GM18909 (cell line): ENCODE results near the gene HLA-DPB1.
"Not testable (repeated sequence)": the region's sequence is repeated elsewhere in the genome, so short reads cannot be mapped to it uniquely, and the experiment has no call there.

ENCODE experiments used
- ATAC-seq: cut with Tn5 transposase; IDR thresholded peaks from one replicate; pipeline ENCODE4 v1.9.1; 2021; ENCODE audit warnings: mild to moderate bottlenecking; ENCODE audit not compliant: unreplicated experiment, poor library complexity

The HLA-DPB1 gene

GRCh38 chr6:33075568-33076405 is at the start of gene HLA-DPB1:
Gene HLA-DPB1, plus strand, starts transcription at chr6:33075990. Its CDS starts 52 bp downstream, at chr6:33076042.
- peak; percentile 74 for ATAC-seq

GRCh38 chr6:33028220-33028849 is 47.5 kb upstream of the HLA-DPB1 start:
- no peak for ATAC-seq

GRCh38 chr6:33029328-33030184 is 46.2 kb upstream of the HLA-DPB1 start:
- peak; percentile 74 for ATAC-seq

- ATAC-seq: no peak
Observed at GRCh38 chr6:33030245-33030644, 45.5 kb upstream of the HLA-DPB1 start.

- no peak for ATAC-seq
Observed at GRCh38 chr6:33034554-33034953, 41.2 kb upstream of the HLA-DPB1 start.

- ATAC-seq: no peak
Observed at GRCh38 chr6:33036535-33036934, 39.3 kb upstream of the HLA-DPB1 start.

GRCh38 chr6:33040157-33040556 is 35.6 kb upstream of the HLA-DPB1 start:
- ATAC-seq: no peak

GRCh38 chr6:33049323-33050013 is 26.3 kb upstream of the HLA-DPB1 start:
- no peak for ATAC-seq

- ATAC-seq: no peak
Observed at GRCh38 chr6:33050014-33050810, 25.6 kb upstream of the HLA-DPB1 start.

- no peak for ATAC-seq
Observed at GRCh38 chr6:33052627-33053026, 23.2 kb upstream of the HLA-DPB1 start.

- no peak for ATAC-seq
Observed at GRCh38 chr6:33053230-33053629, 22.6 kb upstream of the HLA-DPB1 start.

GRCh38 chr6:33057222-33058150 is 18.3 kb upstream of the HLA-DPB1 start:
- no peak for ATAC-seq

- no peak for ATAC-seq
Observed at GRCh38 chr6:33061987-33062386, 13.8 kb upstream of the HLA-DPB1 start.

GRCh38 chr6:33063435-33063834 is 12.4 kb upstream of the HLA-DPB1 start:
- ATAC-seq: not testable (repeated sequence)

GRCh38 chr6:33064723-33065122 is 11.1 kb upstream of the HLA-DPB1 start:
- no peak for ATAC-seq

- ATAC-seq: no peak
Observed at GRCh38 chr6:33065312-33065711, 10.5 kb upstream of the HLA-DPB1 start.

GRCh38 chr6:33066917-33067521 is 8.8 kb upstream of the HLA-DPB1 start:
- no peak for ATAC-seq
